Epithelial cell of proximal tubule (primary cell): Measurements from ENCODE around the gene TMEM202. TPM values are rescaled to one million over a fixed set of nuclear protein-coding genes. Genes with fewer than 3 reads are reported as not detected.

Experiments used
- DNase-seq: peaks from one replicate; pipeline ENCODE4 v3.0.0-alpha.2; 2011; ENCODE audit warnings: low read depth
- H3K4me3 ChIP-seq: 2 replicates; pipeline ENCODE4 v1.5.1; 2011; ENCODE audit warnings: low read depth, mild to moderate bottlenecking, low read length
- total RNA-seq: library from RNA; depleted of rRNA; stranded (reverse); fragments of >200 nt; gene quantifications from 2 replicates; pipeline ENCODE4 v1.2.3, GENCODE V29; 2015
- TF ChIP-seq, protein P1 (sequence below): conservative IDR thresholded peaks from 2 replicates; pipeline ENCODE4 v1.5.1; 2012; ENCODE audit warnings: low read depth, mild to moderate bottlenecking, low read length

TMEM202 gene, protein sequence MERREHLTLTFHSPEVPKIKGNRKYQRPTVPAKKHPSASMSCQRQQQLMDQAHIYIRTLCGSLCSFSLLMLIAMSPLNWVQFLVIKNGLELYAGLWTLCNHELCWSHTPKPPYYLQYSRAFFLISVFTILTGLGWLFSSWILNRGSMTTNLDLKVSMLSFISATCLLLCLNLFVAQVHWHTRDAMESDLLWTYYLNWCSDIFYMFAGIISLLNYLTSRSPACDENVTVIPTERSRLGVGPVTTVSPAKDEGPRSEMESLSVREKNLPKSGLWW
- not detected in 2 replicates for total RNA-seq

DNA sequence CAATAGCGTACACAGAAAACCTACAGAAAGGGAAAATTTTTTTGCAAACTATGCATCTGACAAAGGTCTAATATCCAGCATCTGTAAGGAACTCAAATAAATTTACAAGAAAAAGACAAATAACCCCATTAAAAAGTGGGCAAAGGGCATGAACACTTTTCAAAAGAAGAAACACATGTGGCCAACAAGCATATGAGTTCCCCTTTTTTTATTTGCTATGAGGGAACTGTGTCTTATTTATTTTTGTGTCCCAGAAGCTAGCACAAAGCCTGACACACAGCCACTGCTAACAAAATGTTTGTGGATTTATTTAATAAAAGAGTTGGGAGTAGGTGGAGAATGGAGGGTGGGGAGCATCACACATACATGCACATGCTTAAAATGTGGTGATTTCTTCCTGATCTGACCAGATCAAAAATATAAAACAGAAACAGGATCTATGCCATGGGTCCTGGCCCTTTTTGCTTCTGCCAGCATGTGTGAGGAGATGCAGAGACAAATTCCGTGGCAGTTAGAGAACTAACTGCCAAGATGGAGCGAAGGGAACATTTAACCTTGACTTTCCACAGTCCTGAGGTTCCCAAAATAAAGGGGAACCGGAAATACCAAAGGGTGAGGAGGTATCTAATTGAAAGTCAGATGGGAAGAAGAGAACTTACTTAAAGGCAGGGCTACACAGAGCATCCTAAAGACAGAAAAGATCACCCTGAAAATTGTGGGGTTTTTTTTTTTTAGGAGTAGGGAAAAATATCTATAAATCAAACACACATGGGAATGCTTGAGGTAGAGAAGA lies at the start of gene TMEM202:
TMEM202 (plus strand) TSS at position 510 of the 793 bp plus-strand sequence; CDS start at position 532, 22 bp downstream.
- no peak within 1 kb of the TSS for H3K4me3 ChIP-seq
- TF ChIP-seq, protein P1, sequence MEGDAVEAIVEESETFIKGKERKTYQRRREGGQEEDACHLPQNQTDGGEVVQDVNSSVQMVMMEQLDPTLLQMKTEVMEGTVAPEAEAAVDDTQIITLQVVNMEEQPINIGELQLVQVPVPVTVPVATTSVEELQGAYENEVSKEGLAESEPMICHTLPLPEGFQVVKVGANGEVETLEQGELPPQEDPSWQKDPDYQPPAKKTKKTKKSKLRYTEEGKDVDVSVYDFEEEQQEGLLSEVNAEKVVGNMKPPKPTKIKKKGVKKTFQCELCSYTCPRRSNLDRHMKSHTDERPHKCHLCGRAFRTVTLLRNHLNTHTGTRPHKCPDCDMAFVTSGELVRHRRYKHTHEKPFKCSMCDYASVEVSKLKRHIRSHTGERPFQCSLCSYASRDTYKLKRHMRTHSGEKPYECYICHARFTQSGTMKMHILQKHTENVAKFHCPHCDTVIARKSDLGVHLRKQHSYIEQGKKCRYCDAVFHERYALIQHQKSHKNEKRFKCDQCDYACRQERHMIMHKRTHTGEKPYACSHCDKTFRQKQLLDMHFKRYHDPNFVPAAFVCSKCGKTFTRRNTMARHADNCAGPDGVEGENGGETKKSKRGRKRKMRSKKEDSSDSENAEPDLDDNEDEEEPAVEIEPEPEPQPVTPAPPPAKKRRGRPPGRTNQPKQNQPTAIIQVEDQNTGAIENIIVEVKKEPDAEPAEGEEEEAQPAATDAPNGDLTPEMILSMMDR: no peak
- DNase-seq: no peak

DNA sequence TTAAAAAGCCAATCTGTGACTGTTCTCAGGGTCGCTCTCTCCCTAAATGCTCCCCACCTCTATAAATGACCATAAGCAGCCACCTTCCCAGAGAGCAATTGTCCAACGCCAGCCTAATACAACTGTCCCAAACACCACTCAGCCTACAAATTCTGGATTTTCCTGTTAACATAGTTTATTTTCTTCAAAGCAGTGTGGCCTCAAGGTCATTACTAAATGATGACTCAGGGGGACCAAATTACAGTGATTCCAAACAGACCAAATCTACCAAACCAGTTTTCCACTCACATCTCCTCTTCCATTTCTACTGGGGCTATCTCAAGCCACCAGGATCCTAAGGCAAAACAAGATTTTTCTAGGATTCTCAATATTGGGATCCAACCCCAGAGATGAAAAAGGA lies 44.8 kb upstream of the TMEM202 start:
- TF ChIP-seq, protein P1: no peak
- no peak overlapping the region for H3K4me3 ChIP-seq
- no peak for DNase-seq

DNA sequence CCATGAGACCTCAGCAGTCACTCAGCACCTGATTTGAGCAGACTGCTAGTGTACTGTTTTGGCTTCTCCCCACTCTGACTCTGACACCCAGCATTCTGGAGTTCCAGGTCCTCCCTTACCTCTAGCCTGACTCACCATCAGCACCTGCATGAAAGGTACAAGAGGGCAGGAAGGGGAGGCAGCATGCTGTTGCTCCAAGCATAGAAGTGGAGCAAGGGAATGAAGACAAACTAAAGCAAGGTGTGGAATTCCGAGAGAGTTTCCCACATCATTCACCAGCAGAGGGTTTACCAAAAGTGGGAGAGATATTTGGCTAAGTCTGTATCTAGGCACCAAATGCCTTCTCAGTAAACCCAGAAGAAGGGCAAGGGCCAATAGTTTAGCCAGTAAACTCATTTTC lies 43.6 kb upstream of the TMEM202 start:
- no peak overlapping the region for H3K4me3 ChIP-seq
- DNase-seq: no peak
- TF ChIP-seq, protein P1: no peak

DNA sequence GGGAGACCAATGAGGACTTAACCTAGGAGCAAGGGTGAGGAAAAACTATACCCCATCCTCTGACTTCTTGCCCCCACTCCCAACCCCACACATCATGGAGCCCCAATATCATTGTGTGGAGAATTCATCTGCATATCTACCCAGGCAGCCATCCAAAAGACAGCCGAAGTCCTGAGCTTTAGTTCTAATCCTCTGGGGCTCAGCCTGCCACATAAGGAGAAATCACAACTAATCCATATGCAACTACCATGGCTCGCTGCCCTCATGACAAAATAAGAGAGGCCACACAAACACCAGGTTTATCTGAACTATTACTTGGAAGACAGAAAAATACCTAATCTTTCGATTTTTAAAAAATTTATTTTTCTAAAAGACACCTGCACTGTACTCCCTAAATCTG lies 40.0 kb upstream of the TMEM202 start:
- no peak for DNase-seq
- H3K4me3 ChIP-seq: no peak overlapping the region
- TF ChIP-seq, protein P1: no peak

DNA sequence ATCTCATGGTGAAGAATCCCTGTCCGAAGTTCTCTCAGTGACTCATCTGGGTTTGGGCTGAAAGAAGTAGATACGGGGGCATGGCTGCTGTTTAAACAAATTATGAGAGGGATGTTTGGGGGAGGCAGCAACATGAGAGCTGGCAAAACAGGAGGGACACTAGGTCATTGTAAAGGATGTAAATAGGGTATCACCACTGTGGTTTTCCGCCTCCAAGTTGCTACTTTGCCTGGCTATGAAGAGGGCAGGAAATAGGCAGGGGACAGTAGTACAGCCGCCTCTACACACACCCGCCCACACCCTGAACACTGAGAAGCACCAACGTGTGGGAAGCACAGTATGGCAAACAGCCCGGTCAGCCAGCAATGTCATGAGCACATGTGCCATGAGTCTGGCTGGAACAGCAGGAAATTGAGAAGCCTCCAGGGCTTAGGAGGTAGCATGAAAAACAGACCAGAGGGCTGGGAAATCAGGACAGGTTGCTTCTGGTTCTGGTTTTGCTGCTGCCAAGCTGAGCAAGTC lies 39.4 kb upstream of the TMEM202 start:
- no peak overlapping the region for H3K4me3 ChIP-seq
- no peak for DNase-seq
- TF ChIP-seq, protein P1: no peak

DNA sequence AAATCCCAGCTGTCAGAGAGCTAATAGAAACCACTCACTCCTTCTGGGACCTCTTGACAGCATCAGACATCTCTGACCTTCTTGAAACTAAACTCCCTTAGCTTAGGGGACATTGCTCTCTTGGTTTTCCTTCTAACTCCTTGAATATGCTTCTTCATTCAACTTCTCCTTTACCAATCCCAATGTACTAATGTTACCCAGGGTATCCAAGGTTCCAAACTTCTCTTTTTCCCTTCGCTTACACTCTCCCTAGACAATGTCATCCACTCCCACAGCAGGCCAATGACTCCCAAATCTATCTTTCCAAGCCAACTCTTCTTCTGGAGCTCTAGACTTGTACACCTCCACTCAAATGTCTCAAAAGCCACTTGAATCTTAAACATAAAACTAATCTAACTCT lies 36.9 kb upstream of the TMEM202 start:
- no peak for DNase-seq
- TF ChIP-seq, protein P1: no peak
- no peak overlapping the region for H3K4me3 ChIP-seq

DNA sequence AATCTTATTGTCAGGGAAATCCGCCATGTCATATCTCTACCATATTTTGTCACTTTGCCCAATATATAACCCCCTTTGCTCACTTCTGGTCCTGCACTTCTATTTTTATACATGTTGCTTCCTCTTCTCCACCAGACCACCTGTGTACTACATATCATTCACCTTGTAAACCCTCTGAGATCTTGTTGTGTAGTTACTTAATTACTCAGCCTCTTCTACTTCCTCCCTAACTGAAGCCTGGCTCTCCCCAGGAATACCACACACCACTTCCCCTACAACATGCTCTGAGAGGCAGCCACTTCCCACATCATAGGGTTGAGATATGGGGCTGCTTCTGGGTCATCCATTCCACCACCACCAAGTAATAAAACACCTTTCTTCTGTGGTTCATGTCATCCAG lies 32.3 kb upstream of the TMEM202 start:
- H3K4me3 ChIP-seq: no peak overlapping the region
- TF ChIP-seq, protein P1: no peak

More for the DNA sequence above, 32.3 kb upstream of the TMEM202 start:
- no peak for DNase-seq
